Measurements from ENCODE around the gene MICAL2. TPM values are rescaled to one million over a fixed set of nuclear protein-coding genes. Genes with fewer than 3 reads are reported as not detected.

MICAL2 gene
- total RNA-seq, 1 donor from 2014 or later: 237 TPM

GRCh38 chr11:12221051-12221535, 110.7 kb downstream of the MICAL2 start:
- H3K4me3 ChIP-seq: no peak overlapping the region
- H3K9me3 ChIP-seq: no peaks in the 10 kb centered on the region
- intact Hi-C loops (cut with DNase I): no loop called here
- DNase-seq (ENCODE audit: low spot score in 2 of 2): no peak
- TF ChIP-seq, protein P1, sequence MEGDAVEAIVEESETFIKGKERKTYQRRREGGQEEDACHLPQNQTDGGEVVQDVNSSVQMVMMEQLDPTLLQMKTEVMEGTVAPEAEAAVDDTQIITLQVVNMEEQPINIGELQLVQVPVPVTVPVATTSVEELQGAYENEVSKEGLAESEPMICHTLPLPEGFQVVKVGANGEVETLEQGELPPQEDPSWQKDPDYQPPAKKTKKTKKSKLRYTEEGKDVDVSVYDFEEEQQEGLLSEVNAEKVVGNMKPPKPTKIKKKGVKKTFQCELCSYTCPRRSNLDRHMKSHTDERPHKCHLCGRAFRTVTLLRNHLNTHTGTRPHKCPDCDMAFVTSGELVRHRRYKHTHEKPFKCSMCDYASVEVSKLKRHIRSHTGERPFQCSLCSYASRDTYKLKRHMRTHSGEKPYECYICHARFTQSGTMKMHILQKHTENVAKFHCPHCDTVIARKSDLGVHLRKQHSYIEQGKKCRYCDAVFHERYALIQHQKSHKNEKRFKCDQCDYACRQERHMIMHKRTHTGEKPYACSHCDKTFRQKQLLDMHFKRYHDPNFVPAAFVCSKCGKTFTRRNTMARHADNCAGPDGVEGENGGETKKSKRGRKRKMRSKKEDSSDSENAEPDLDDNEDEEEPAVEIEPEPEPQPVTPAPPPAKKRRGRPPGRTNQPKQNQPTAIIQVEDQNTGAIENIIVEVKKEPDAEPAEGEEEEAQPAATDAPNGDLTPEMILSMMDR (IDR thresholded peaks at IDR 0.05): no peak
- H3K36me3 ChIP-seq: peaks cover 82 to 83% of the 10 kb centered on the region in 2 donors
- peaks cover 37 to 74% of the 10 kb centered on the region in 2 donors for H3K4me1 ChIP-seq
- H3K27me3 ChIP-seq: no peaks in the 10 kb centered on the region
- peak overlapping the region; percentile 94 to 98 for H3K27ac ChIP-seq

- Histone ChIP-seq H3K4me3 (no peak overlapping the region), H3K27me3 (no peaks in the 10 kb centered on the region), H3K9me3 (no peaks in the 10 kb centered on the region), H3K27ac (peak overlapping the region; percentile 94 to 98), H3K4me1 (peaks cover 33 to 66% of the 10 kb centered on the region in 2 donors), H3K36me3 (peaks cover 83% of the 10 kb centered on the region in 2 donors)
- no peak for DNase-seq (ENCODE audit: low spot score in 2 of 2)
- intact Hi-C loops (cut with DNase I): no loop called here
- TF ChIP-seq, protein P1 (IDR thresholded peaks at IDR 0.05): no peak
Observed at GRCh38 chr11:12222055-12222792, 111.8 kb downstream of the MICAL2 start.

- H3K9me3 ChIP-seq: no peaks in the 10 kb centered on the region
- DNase-seq (ENCODE audit: low spot score in 2 of 2): no peak
- no peaks in the 10 kb centered on the region for H3K27me3 ChIP-seq
- H3K4me3 ChIP-seq: no peak overlapping the region
- intact Hi-C loops (cut with DNase I): no loop called here
- H3K4me1 ChIP-seq: peaks cover 33 to 52% of the 10 kb centered on the region in 2 donors
- peaks cover 83 to 85% of the 10 kb centered on the region in 2 donors for H3K36me3 ChIP-seq
- peak overlapping the region; percentile 94 to 98 for H3K27ac ChIP-seq
- TF ChIP-seq, protein P1 (IDR thresholded peaks at IDR 0.05): no peak
Observed at GRCh38 chr11:12223771-12224536, 113.6 kb downstream of the MICAL2 start.

DNA sequence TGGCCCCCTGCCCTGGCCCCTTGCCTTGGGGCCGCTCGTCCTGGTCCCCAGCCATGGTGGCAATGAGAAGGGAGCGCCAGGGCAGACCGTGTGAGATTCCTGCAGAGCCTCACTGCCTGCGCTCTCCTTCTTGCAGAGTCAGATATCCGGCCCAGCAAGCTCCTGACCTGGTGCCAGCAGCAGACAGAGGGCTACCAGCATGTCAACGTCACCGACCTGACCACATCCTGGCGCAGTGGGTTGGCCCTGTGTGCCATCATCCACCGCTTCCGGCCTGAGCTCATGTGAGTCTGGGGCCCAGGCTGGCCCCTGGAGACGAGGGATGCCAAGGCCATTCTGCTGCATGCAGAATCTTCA, 114.1 kb downstream of the MICAL2 start:
- H3K27ac ChIP-seq: peak overlapping the region; percentile 94 to 98
- TF ChIP-seq, protein P1 (IDR thresholded peaks at IDR 0.05): no peak
- H3K4me1 ChIP-seq: peaks cover 38 to 51% of the 10 kb centered on the region in 2 donors
- DNase-seq (ENCODE audit: low spot score in 2 of 2): peak; percentile 84 to 95
- H3K36me3 ChIP-seq: peaks cover 89 to 91% of the 10 kb centered on the region in 2 donors
- intact Hi-C loops (cut with DNase I): no loop called here
- no peaks in the 10 kb centered on the region for H3K9me3 ChIP-seq
- no peak overlapping the region for H3K4me3 ChIP-seq
- H3K27me3 ChIP-seq: no peaks in the 10 kb centered on the region

- intact Hi-C loops (cut with DNase I): no loop called here
- no peak for DNase-seq (ENCODE audit: low spot score in 2 of 2)
- Histone ChIP-seq H3K4me1 (peaks cover 33 to 49% of the 10 kb centered on the region in 2 donors), H3K27ac (peak overlapping the region; percentile 94 to 98), H3K36me3 (peaks cover 95 to 98% of the 10 kb centered on the region in 2 donors), H3K9me3 (no peaks in the 10 kb centered on the region), H3K27me3 (no peaks in the 10 kb centered on the region), H3K4me3 (no peak overlapping the region)
- TF ChIP-seq, protein P1 (IDR thresholded peaks at IDR 0.05): no peak
Observed at GRCh38 chr11:12225046-12225739, 114.8 kb downstream of the MICAL2 start.

Data from ascending aorta (tissue), 2 donors.